LNCaP clone FGC (cell line): ENCODE results near the gene GPC5.
"Not testable (repeated sequence)": the region's sequence is repeated elsewhere in the genome, so short reads cannot be mapped to it uniquely, and the experiment has no call there.

Experiments
- DNase-seq: peaks from one replicate; pipeline ENCODE4 v3.0.0-alpha.2; 2011; ENCODE audit warnings: low read depth
- H3K4me3 ChIP-seq: 2 replicates; pipeline ENCODE4 v1.5.1; 2011; ENCODE audit warnings: mild to moderate bottlenecking, low read depth, low read length, control low read depth
- TF ChIP-seq, protein P1 (sequence below): IDR thresholded peaks from 2 replicates; pipeline ENCODE4 v1.5.1; 2012; ENCODE audit warnings: mild to moderate bottlenecking; ENCODE audit not compliant: control insufficient read depth, insufficient read depth; ENCODE audit errors: extremely low read depth

Gene GPC5

DNA sequence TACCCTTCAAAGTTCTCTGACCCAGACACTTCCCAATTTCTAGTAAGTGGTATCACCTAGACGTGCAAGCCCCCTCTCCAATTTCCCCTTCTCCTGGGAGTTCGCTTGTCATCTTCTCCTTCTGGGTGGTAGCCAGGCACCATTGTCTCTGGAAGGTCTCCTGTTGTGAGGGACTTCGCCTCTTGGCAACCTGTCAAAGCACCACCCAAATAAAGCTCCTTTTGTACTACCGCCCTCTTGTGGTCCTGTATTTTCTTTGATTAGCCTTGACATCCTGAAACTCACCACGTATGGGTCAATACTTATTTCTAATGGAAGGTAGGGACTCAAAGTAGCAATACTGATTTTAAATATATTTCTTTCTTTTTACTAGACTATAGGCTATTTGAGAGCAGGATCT, 8.2 kb downstream of the GPC5 start:
- no peak overlapping the region for H3K4me3 ChIP-seq
- TF ChIP-seq, protein P1, sequence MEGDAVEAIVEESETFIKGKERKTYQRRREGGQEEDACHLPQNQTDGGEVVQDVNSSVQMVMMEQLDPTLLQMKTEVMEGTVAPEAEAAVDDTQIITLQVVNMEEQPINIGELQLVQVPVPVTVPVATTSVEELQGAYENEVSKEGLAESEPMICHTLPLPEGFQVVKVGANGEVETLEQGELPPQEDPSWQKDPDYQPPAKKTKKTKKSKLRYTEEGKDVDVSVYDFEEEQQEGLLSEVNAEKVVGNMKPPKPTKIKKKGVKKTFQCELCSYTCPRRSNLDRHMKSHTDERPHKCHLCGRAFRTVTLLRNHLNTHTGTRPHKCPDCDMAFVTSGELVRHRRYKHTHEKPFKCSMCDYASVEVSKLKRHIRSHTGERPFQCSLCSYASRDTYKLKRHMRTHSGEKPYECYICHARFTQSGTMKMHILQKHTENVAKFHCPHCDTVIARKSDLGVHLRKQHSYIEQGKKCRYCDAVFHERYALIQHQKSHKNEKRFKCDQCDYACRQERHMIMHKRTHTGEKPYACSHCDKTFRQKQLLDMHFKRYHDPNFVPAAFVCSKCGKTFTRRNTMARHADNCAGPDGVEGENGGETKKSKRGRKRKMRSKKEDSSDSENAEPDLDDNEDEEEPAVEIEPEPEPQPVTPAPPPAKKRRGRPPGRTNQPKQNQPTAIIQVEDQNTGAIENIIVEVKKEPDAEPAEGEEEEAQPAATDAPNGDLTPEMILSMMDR = peak; percentile 47
- DNase-seq = no peak

- no peak for DNase-seq
- TF ChIP-seq, protein P1 = no peak
- no peak overlapping the region for H3K4me3 ChIP-seq
These were observed 10.6 kb downstream of the GPC5 start for GRCh38 chr13:91408971-91409370.

GRCh38 chr13:91416579-91416978, 18.2 kb downstream of the GPC5 start:
- not testable (repeated sequence) for H3K4me3 ChIP-seq, DNase-seq

- DNase-seq = no peak
- TF ChIP-seq, protein P1 = no peak
- no peak overlapping the region for H3K4me3 ChIP-seq
These were observed 19.4 kb downstream of the GPC5 start for GRCh38 chr13:91417660-91418325.

DNA sequence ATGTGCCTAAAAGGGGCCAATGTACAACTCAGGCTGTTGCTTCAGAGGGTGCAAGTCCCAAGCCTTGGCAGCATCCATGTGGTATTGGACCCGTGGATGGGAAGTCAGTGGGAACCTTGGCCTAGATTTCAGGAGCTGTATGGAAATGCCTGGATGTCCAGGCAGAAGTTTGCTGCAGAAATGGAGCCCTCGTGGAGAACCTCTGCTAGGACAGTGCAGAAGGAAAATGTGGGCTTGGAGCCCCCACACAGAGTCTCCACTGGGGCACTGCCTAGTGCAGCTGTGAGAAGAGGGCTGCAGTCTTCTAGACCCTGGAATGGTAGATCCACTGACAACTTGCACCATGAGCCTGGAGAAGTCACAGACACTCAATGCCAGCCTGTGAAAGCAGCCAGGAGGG, 28.5 kb downstream of the GPC5 start:
- TF ChIP-seq, protein P1 = no peak
- no peak for DNase-seq
- H3K4me3 ChIP-seq = no peak overlapping the region

GRCh38 chr13:91438674-91439073, 40.3 kb downstream of the GPC5 start:
- DNase-seq, H3K4me3 ChIP-seq: not testable (repeated sequence)

DNA sequence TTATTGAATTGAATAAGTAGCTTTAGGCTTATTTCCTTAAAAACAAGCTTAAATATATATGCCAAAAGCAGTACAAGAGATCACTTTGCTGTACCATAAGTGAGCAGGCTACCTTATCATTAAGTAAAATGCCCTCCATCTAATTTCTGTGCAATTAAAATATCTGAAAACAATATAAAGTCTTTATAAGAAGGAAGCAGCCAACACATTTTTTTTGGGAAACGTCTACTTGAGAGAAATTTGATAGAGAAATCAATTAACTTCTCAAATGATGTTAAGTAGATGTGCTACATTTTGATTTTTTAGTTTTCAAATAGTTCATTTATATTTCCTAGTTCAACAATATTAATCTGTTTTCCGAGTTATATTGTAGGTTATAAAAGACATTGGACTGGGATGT, 52.5 kb downstream of the GPC5 start:
- no peak for DNase-seq
- TF ChIP-seq, protein P1 = no peak

DNA sequence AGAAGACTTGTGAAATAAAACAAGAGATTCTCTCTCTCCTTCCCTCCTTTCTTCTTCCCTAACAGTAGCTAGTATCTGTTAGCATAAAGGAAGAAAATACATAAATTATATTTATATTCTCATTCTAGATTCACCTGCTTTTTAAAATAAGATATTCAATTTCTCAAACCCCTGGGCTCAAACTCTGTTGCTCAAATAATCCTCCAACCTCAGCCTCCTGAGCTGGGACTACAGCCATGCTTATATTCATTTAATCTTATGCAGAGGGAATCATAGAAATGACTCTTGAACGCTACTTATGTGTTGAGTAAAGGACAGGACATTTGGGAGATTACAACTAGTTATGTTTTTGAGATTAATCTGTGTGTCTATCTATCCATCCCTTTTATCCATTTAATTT, 56.2 kb downstream of the GPC5 start:
- DNase-seq = no peak
- TF ChIP-seq, protein P1 = no peak
- H3K4me3 ChIP-seq = no peak overlapping the region

More for the DNA sequence above, 52.5 kb downstream of the GPC5 start:
- H3K4me3 ChIP-seq = no peak overlapping the region
